Lower lobe of right lung (tissue), 2 donors: ENCODE data around the gene SNRK. TPM values are rescaled to one million over a fixed set of nuclear protein-coding genes. Genes with fewer than 3 reads are reported as not detected.

ENCODE experiments used
- ATAC-seq, 2 donors: fragments of 200-7000 bp; cut with Tn5 transposase; one replicate each; pipeline ENCODE4 v1.9.1; 2020 to 2022; ENCODE audit warnings: mild to moderate bottlenecking in 2 of 2, moderate library complexity in 2 of 2
- DNase-seq: peaks from one replicate; pipeline ENCODE4 v3.0.0-alpha.2; 2020
- H3K27ac ChIP-seq: fragments of 200-600 bp; one replicate; pipeline ENCODE4 v1.8.0; 2022
- H3K27me3 ChIP-seq: fragments of 200-600 bp; one replicate; pipeline ENCODE4 v1.8.0; 2022; ENCODE audit warnings: low read depth
- H3K36me3 ChIP-seq: fragments of 200-600 bp; one replicate; pipeline ENCODE4 v1.8.0; 2022; ENCODE audit warnings: mild to moderate bottlenecking
- H3K4me1 ChIP-seq: fragments of 200-600 bp; one replicate; pipeline ENCODE4 v1.8.0; 2022
- H3K4me3 ChIP-seq: fragments of 200-600 bp; one replicate; pipeline ENCODE4 v1.8.0; 2022; ENCODE audit warnings: mild to moderate bottlenecking
- H3K9me3 ChIP-seq: fragments of 200-600 bp; one replicate; pipeline ENCODE4 v1.8.0; 2022
- CTCF ChIP-seq: fragments of 200-600 bp; IDR thresholded peaks from one replicate; pipeline ENCODE4 v1.8.0; 2022; ENCODE audit warnings: antibody characterized with exemption, mild to moderate bottlenecking
- intact Hi-C: fragments of 100-400 bp; cut with DNase I; formaldehyde crosslinking; loops from one replicate; pipeline ENCODE4 v1.11.0; 2022
- total RNA-seq: library from RNA; stranded (reverse); fragmentation: NEBNext Ultra II Directional; extraction: Animal tissue kit (Norgen Biotek cat#: 25700); gene quantifications from one replicate; pipeline ENCODE4 v1.2.1, GENCODE V29; 2021
- donor health status: DM: no; HTN: yes; CAD: no; lungs with severe emphysema.

SNRK gene
- total RNA-seq, 1 donor from 2014 or later: 55.1 TPM

- TF ChIP-seq CTCF: no peak
- Histone ChIP-seq H3K27ac (no peak overlapping the region), H3K9me3 (no peaks in the 10 kb centered on the region), H3K4me3 (no peak overlapping the region), H3K27me3 (no peaks in the 10 kb centered on the region), H3K4me1 (peaks cover 3% of the 10 kb centered on the region), H3K36me3 (no peaks in the 10 kb centered on the region)
- DNase-seq: no peak
- no peak for ATAC-seq
- intact Hi-C loops: no loop called here
These were observed 85.2 kb downstream of the SNRK start for GRCh38 chr3:43371494-43371893.

GRCh38 chr3:43372007-43372740 is 85.8 kb downstream of the SNRK start:
- ATAC-seq: no peak
- no peaks in the 10 kb centered on the region for H3K36me3 ChIP-seq
- no peaks in the 10 kb centered on the region for H3K9me3 ChIP-seq
- no peak overlapping the region for H3K4me3 ChIP-seq
- H3K27ac ChIP-seq: no peak overlapping the region
- TF ChIP-seq CTCF: no peak
- no peaks in the 10 kb centered on the region for H3K4me1 ChIP-seq
- H3K27me3 ChIP-seq: no peaks in the 10 kb centered on the region
- intact Hi-C loops: no loop called here
- DNase-seq: no peak

GRCh38 chr3:43372809-43373559 is 86.6 kb downstream of the SNRK start:
- Histone ChIP-seq H3K36me3 (no peaks in the 10 kb centered on the region), H3K27me3 (no peaks in the 10 kb centered on the region), H3K27ac (no peak overlapping the region), H3K4me3 (no peak overlapping the region), H3K4me1 (peaks cover 2% of the 10 kb centered on the region), H3K9me3 (no peaks in the 10 kb centered on the region)
- no peak for ATAC-seq
- intact Hi-C loops: no loop called here
- TF ChIP-seq CTCF: no peak
- DNase-seq: no peak

- H3K4me3 ChIP-seq: no peak overlapping the region
- ATAC-seq (no peak), DNase-seq (no peak)
- no peak for TF ChIP-seq CTCF
- intact Hi-C loops: no loop called here
- no peaks in the 10 kb centered on the region for H3K9me3 ChIP-seq
- H3K36me3 ChIP-seq: no peaks in the 10 kb centered on the region
- H3K27me3 ChIP-seq: no peaks in the 10 kb centered on the region
- peaks cover 5% of the 10 kb centered on the region for H3K4me1 ChIP-seq
- H3K27ac ChIP-seq: no peak overlapping the region
These were observed 87.2 kb downstream of the SNRK start for GRCh38 chr3:43373560-43373928.

GRCh38 chr3:43378066-43378935 is 92.0 kb downstream of the SNRK start:
- Histone ChIP-seq H3K36me3 (no peaks in the 10 kb centered on the region), H3K27ac (no peak overlapping the region), H3K4me1 (peaks cover 9% of the 10 kb centered on the region), H3K27me3 (no peaks in the 10 kb centered on the region), H3K9me3 (no peaks in the 10 kb centered on the region), H3K4me3 (no peak overlapping the region)
- TF ChIP-seq CTCF: peak; percentile 63
- intact Hi-C loops: no loop called here
- ATAC-seq: peak; percentile 77 to 78
- DNase-seq: no peak
